Thoracic aorta (tissue), 2 donors: ENCODE data around the gene LMBR1. TPM values are rescaled to one million over a fixed set of nuclear protein-coding genes. Genes with fewer than 3 reads are reported as not detected.
"Not testable (repeated sequence)": the region's sequence is repeated elsewhere in the genome, so short reads cannot be mapped to it uniquely, and the experiment has no call there.

Experiments
- ATAC-seq: fragments of 150-250 bp; one replicate; pipeline ENCODE4 v1.8.0; 2017; ENCODE audit warnings: low read depth; ENCODE audit not compliant: insufficient number of reproducible peaks, low FRiP score
- DNase-seq: peaks from one replicate; pipeline ENCODE4 v3.0.0-alpha.2; 2020; ENCODE audit warnings: low spot score
- H3K27ac ChIP-seq, 2 donors: fragments of 200-600 bp; sonication (generic); 1 replicate in 1 of 2; 2 replicates in 1 of 2; pipeline ENCODE4 v1.5.1; 2016; ENCODE audit warnings: mild to moderate bottlenecking in 2 of 2, moderate library complexity in 2 of 2
- H3K27me3 ChIP-seq: fragments of 200-600 bp; sonication (generic); replicated peaks from 2 replicates; pipeline ENCODE4 v1.6.0; 2016; ENCODE audit warnings: mild to moderate bottlenecking; ENCODE audit not compliant: insufficient read depth
- H3K36me3 ChIP-seq: fragments of 200-600 bp; sonication (generic); one replicate; pipeline ENCODE4 v1.5.1; 2016
- H3K4me1 ChIP-seq, 2 donors: fragments of 200-600 bp; sonication (generic); 1 replicate in 1 of 2; 2 replicates in 1 of 2; pipeline versions ENCODE4 v1.5.1 to v1.6.0; 2016; ENCODE audit warnings: low read depth in 2 of 2, mild to moderate bottlenecking in 1 of 2; ENCODE audit not compliant: control insufficient read depth in 1 of 2
- H3K4me3 ChIP-seq: fragments of 200-600 bp; sonication (generic); 2 replicates; pipeline ENCODE4 v1.5.1; 2016; ENCODE audit warnings: mild to moderate bottlenecking
- H3K9me3 ChIP-seq: fragments of 200-600 bp; sonication (generic); 2 replicates; pipeline ENCODE4 v1.5.1; 2016
- total RNA-seq, 2 donors: library from RNA; depleted of rRNA; stranded (reverse); fragments of >200 nt; gene quantifications; one replicate each; pipeline versions ENCODE4 v1.1.0 to v1.2.3, GENCODE V29; 2016
- TF ChIP-seq, protein P1 (sequence below): fragments of 200-600 bp; sonication (generic); IDR thresholded peaks from one replicate; pipeline ENCODE4 v1.5.1; 2019; ENCODE audit warnings: antibody characterized with exemption

Gene LMBR1
- total RNA-seq, 2 donors from 2014 or later: 54.3 to 56.6 TPM

DNA sequence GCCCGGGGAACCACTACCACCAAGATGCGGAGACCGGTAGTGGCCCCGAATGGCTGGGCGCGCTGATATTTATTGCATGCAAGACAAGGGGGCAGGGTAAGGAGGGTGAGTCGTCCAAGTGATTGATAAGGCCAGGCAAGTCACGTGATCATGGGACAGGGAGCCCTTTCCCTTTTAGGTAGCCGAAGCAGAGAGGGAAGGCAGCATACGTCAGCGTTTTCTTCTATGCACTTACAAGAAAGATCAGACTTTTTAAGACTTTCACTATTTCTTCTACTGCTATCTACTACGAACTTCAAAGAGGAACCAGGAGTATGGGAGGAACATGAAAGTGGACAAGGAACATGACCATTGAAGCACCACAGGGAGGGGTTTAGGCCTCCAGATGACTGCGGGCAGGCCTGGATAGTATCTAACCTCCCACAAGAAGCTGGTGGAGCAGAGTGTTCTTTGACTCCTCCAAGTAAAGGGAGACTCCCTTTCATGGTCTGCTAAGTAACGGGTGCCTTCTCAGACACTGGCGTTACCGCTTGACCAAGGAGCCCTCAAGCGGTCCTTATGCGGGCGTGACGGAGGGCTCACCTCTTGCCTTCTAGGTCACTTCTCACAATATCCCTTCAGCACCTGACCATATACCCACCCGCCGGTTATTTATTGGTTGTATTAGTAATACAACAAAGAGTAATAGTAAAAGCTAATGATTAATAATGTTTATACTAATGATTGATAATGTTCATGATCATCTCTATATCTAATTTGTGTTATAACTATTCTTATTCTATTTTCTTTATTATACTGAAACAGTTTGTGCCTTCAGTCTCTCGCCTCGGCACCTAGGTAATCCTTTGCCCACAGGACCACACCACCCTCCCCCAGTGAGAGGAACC is 27.7 kb upstream of the LMBR1 start:
- H3K9me3 ChIP-seq, H3K27ac ChIP-seq, H3K27me3 ChIP-seq, H3K4me1 ChIP-seq, H3K36me3 ChIP-seq, DNase-seq, H3K4me3 ChIP-seq, ATAC-seq: not testable (repeated sequence)

DNA sequence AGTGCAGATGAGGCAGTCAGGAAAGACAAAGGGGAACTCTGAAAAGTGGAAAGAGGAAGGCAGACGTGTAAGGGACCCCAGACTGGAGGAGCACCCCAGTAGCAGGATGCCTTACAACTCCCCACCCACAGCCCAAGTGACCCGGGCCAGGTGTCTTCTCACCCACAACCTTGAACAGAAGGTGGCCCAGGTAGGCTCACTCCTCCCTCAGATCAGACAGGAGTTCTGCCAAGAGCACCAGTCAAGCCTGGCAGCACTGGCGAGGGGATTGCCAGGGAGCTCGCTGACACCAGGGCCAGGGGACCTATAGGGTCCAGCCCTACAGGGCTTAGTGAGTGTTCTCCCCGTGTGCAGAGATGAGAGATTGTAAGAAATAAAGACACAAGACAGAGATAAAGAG is 27.1 kb upstream of the LMBR1 start:
- no peak overlapping the region for H3K27ac ChIP-seq
- H3K9me3 ChIP-seq: no peaks in the 10 kb centered on the region
- ATAC-seq: no peak
- H3K4me1 ChIP-seq: no peaks in the 10 kb centered on the region
- H3K36me3 ChIP-seq: no peaks in the 10 kb centered on the region
- DNase-seq: no peak
- H3K27me3 ChIP-seq: no peaks in the 10 kb centered on the region
- TF ChIP-seq, protein P1, sequence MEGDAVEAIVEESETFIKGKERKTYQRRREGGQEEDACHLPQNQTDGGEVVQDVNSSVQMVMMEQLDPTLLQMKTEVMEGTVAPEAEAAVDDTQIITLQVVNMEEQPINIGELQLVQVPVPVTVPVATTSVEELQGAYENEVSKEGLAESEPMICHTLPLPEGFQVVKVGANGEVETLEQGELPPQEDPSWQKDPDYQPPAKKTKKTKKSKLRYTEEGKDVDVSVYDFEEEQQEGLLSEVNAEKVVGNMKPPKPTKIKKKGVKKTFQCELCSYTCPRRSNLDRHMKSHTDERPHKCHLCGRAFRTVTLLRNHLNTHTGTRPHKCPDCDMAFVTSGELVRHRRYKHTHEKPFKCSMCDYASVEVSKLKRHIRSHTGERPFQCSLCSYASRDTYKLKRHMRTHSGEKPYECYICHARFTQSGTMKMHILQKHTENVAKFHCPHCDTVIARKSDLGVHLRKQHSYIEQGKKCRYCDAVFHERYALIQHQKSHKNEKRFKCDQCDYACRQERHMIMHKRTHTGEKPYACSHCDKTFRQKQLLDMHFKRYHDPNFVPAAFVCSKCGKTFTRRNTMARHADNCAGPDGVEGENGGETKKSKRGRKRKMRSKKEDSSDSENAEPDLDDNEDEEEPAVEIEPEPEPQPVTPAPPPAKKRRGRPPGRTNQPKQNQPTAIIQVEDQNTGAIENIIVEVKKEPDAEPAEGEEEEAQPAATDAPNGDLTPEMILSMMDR: no peak
- H3K4me3 ChIP-seq: no peak overlapping the region

DNA sequence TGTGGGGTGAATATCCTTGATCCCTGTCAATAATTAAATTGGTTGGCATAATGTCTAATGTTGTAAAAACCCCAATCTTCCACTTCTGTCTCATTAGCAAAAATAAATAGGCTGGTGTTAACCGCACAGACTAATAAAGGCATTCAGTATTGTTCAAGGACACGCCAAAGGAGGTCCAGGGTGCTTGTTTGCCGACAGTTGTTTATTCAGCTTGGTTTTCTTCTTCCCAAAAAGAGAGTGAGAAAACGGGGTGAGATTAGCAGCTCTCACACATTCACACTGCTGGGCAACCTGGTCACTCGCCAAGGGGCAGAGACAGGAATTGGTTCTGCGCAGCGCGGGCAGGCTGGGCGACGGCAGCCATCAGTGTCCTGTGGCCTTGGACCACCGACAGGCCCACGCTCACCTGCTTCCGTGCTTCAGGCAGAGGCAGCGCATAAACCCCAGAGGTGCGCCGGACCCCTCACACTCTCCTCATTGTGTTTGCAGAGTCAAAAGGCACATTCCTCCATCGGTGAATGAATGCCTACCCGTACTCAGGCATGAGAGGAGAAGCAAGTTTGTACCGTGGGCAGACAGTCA is 26.2 kb upstream of the LMBR1 start:
- TF ChIP-seq, protein P1: no peak
- DNase-seq: no peak
- Histone ChIP-seq H3K9me3 (no peaks in the 10 kb centered on the region), H3K27ac (no peak overlapping the region), H3K36me3 (no peaks in the 10 kb centered on the region), H3K4me1 (no peaks in the 10 kb centered on the region), H3K4me3 (no peak overlapping the region), H3K27me3 (no peaks in the 10 kb centered on the region)
- ATAC-seq: no peak

DNA sequence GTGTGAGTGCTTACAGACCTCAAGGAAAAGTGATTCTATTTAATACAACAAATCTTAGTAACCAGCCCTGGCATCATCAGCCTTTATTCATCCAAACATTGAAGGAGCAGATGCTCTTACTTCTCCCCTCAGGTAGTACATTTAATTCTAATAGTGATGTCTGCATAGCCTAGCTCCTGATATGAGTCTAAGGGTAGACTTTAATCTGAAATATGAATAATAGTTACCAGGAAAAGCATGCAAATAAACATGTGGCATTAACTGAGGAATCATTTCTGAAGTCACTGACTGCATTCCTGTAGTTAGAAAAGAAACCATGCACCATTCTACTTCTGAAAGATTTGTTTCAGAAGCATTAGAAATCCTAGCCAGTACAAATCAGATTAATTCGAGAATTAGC is 25.7 kb upstream of the LMBR1 start:
- Histone ChIP-seq H3K27ac (no peak overlapping the region), H3K9me3 (no peaks in the 10 kb centered on the region), H3K4me3 (no peak overlapping the region), H3K4me1 (no peaks in the 10 kb centered on the region), H3K36me3 (no peaks in the 10 kb centered on the region), H3K27me3 (no peaks in the 10 kb centered on the region)
- DNase-seq (no peak), ATAC-seq (no peak)
- TF ChIP-seq, protein P1: no peak

DNA sequence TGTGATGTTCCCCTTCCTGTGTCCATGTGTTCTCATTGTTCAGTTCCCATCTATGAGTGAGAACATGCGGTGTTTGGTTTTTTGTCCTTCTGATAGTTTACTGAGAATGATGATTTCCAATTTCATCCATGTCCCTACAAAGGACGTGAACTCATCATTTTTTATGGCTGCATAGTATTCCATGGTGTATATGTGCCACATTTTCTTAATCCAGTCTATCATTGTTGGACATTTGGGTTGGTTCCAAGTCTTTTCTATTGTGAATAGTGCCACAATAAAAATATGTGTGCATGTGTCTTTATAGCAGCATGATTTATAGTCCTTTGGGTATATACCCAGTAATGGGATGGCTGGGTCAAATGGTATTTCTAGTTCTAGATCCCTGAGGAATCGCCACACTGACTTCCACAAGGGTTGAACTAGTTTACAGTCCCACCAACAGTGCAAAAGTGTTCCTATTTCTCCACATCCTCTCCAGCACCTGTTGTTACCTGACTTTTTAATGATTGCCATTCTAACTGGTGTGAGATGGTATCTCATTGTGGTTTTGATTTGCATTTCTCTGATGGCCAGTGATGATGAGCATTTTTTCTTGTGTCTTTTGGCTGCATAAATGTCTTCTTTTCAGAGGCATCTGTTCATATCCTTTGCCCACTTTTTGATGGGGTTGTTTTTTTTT is 16.7 kb upstream of the LMBR1 start:
- H3K4me3 ChIP-seq, H3K27me3 ChIP-seq, H3K9me3 ChIP-seq, DNase-seq, H3K4me1 ChIP-seq, H3K36me3 ChIP-seq, ATAC-seq, H3K27ac ChIP-seq: not testable (repeated sequence)

DNA sequence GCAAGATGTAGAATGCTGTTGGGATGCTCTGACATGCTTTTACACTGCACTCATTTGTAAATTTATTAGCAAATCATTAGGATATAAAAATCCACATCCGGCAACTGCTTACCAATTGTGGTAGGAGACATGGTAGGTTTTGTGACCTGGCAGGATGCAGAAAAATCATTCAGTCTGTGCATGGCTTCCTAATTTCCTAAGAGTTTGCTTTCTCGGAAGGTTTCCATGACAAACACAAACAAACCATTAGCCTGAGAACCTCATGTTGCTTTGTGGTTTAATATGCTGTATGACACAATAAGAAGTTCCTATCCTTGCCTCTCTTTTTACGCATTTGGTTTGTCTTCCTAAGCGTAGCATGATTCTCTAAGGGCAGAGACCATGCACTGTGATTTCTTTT is 14.7 kb upstream of the LMBR1 start:
- DNase-seq (no peak), ATAC-seq (no peak)
- H3K27me3 ChIP-seq: no peaks in the 10 kb centered on the region
- no peak overlapping the region for H3K4me3 ChIP-seq
- H3K27ac ChIP-seq: no peak overlapping the region
- no peaks in the 10 kb centered on the region for H3K9me3 ChIP-seq
- TF ChIP-seq, protein P1: no peak
- no peaks in the 10 kb centered on the region for H3K4me1 ChIP-seq
- H3K36me3 ChIP-seq: no peaks in the 10 kb centered on the region
